Measurements from ENCODE around the gene APCDD1L.
"Not testable (repeated sequence)": the region's sequence is repeated elsewhere in the genome, so short reads cannot be mapped to it uniquely, and the experiment has no call there.

The APCDD1L gene

DNA sequence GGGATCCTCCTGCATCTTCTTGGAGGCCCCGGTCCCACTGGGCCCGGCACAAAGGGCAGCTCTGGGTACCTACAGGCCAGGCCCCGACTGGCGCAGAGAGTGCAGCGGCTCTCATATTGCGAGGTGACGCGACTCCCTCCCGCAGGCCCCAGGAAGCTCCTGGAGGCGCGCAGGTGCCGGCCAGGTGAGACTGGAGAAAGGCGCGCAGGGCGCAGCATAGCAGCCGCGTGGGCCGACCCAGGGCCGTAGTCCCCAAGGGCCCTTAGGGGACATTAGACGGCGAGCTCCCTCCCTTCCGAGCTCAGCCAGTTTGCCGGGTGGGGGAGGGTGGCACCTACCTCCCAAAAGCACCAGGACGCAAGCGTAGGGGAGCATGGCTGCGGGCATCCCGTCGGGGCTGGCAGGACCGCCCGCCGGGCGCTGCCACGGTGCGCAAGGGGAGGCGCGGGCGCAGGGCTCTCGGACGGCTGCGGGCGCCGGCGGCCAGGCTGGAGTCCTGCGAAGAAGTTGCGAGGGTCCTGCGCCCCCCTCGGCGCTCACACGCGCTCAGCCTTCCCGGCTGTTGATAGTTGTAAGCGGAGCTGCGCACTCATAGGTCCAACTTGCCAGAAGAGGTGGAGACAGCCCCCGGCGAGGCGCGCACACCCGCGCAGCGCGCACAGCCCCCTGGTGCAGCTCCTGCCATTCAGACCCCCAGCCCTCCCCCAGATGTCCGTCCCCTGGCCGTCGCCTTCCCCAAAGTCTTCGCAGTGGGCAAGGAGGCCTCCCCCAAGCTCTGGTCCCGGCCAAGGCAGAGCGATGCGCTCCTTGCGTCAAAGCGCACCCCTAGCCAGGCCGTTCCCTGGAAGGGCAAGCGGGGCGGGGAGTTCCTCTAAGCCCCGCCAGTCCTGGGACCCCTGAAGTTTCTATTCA lies 622 bp downstream of the APCDD1L start:
- Histone ChIP-seq H3K27ac (no peak overlapping the region), H3K4me1 (no peaks in the 10 kb centered on the region), H3K9me3 (no peaks in the 10 kb centered on the region), H3K4me3 (no peak overlapping the region), H3K9ac (no peak overlapping the region), H3K4me2 (no peak overlapping the region), H4K20me1 (no peaks in the 10 kb centered on the region), H3K27me3 (peaks cover 36% of the 10 kb centered on the region), H3K36me3 (no peaks in the 10 kb centered on the region)
- no peak for TF ChIP-seq Cebpa-rat (IDR thresholded peaks at IDR 0.05)

DNA sequence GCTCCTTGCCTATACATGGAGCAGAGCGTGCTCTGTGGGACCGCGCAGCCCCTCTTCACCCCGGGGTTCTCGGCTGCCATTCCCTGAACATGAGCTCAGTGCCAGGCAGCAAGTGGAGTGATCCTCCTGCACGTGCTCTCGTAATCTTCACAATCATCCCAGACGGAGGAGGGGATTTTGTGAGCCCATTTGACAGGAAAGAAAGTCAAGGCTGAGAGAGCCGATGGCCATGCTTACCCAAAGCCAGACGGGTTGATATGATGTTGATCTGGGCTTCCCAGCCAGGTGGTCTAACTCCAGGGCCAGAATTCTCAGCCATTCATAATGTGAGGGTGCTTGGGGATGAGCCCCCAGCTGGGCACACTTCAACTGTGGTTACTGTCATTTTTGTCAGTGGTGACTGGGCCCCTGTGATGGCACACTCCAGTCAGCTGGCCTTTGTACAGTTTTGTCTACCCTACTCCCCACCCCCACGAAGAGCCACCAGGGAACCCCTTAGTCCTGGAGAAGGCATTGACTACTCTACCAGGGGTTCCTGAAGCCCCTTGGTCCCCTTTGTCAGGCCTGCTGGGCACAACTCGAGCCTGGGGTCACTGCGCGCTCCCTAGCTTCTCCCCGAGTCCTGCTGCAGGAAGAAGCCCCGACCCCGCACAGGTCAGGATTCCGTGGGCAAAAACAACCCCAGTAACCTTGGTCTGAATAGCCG lies 1.5 kb downstream of the APCDD1L start:
- Histone ChIP-seq H3K36me3 (no peaks in the 10 kb centered on the region), H3K9me3 (no peaks in the 10 kb centered on the region), H3K27me3 (peaks cover 36% of the 10 kb centered on the region), H3K9ac (no peak overlapping the region), H3K4me1 (no peaks in the 10 kb centered on the region), H3K4me3 (no peak overlapping the region), H3K4me2 (no peak overlapping the region), H3K27ac (no peak overlapping the region), H4K20me1 (no peaks in the 10 kb centered on the region)
- no peak for TF ChIP-seq Cebpa-rat (IDR thresholded peaks at IDR 0.05)

DNA sequence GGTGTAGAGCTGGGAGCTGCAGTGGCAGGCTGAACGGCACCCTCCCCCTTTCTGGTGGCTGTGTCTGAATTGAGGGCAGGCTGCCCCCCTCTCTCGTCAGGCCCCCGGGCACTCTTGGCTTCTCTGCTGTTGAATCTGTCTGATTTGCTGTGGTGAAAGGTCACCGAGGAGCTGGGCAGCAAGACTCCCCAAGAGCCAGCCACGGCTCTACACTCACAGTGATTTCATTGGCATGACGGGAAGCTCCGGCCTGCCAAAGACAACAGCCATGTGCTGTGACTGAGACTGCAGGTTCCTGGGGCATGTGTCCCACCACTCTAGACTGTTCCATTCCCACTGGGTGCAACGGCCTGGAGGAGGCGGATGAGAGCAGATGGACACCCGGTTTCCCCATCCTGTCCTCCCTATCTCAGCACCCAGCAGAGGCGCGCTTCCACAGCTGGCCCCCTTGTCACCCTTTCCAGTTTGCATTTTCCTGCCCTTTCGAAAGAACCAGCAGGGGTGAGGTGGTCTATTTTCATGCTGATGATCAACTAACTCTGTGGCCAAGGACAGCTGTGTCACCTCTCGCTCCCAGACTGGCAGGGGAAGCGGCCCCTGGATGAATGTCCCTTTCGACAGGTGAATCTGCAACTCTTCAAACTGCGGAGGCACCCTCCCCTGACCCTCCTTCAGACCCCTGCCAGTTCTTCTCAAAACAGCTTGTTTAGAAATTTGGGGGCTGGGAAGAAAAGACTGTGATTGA lies 2.2 kb downstream of the APCDD1L start:
- Histone ChIP-seq H4K20me1 (no peaks in the 10 kb centered on the region), H3K27ac (no peak overlapping the region), H3K4me3 (no peak overlapping the region), H3K9me3 (no peaks in the 10 kb centered on the region), H3K4me2 (no peak overlapping the region), H3K9ac (no peak overlapping the region), H3K36me3 (no peaks in the 10 kb centered on the region), H3K27me3 (peaks cover 36% of the 10 kb centered on the region), H3K4me1 (peaks cover 2% of the 10 kb centered on the region; the same call in 1 of the 2 replicates)
- TF ChIP-seq Cebpa-rat (IDR thresholded peaks at IDR 0.05), result no peak

DNA sequence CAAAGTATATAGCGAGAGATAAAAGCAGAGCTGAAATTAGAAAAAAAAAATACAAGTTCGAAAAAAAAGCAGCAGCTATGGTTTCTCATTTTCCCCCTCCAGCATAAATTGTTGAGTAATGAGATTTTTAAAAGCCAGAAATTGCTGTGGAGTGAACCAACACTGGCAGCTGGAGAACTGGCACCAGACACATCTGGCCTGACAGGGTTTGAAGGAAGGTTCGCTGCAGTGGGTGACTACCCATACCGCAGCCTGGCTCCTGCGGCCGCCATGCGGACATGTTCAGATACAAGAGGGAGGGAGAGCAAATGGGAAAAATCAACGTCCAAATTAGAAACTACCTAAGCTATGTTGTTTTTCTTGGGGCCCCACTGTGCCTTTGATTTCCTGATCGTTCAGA lies 3.3 kb downstream of the APCDD1L start:
- H3K27me3 ChIP-seq, result peaks cover 36% of the 10 kb centered on the region
- no peaks in the 10 kb centered on the region for H4K20me1 ChIP-seq
- H3K4me2 ChIP-seq, result no peak overlapping the region
- H3K4me3 ChIP-seq, result no peak overlapping the region
- H3K9ac ChIP-seq, result no peak overlapping the region
- TF ChIP-seq Cebpa-rat (IDR thresholded peaks at IDR 0.05), result no peak
- peaks cover 6% of the 10 kb centered on the region for H3K9me3 ChIP-seq
- peaks cover 8% of the 10 kb centered on the region for H3K4me1 ChIP-seq
- no peaks in the 10 kb centered on the region for H3K36me3 ChIP-seq
- H3K27ac ChIP-seq, result no peak overlapping the region

DNA sequence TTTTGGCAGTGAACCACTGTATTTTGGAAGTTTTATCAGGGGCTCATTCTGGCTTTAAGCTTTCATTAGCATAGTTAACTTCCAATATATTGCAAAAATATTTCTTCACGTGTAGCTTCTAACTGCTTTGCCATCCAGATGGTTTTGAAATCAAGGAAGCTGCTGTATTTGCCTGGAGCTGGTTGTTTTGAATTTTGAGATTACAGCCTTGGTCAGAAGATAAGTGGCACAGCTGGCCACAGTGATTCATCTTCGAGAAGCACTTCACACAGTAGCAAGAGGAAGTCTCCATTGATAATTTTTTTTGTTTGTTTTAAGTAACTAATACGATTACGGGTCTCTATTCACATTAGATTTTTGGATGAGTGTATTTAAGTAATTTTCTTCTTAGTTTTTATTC lies 3.8 kb downstream of the APCDD1L start:
- Histone ChIP-seq H3K36me3 (no peaks in the 10 kb centered on the region), H3K9me3 (peaks cover 11% of the 10 kb centered on the region), H3K4me2 (no peak overlapping the region), H4K20me1 (no peaks in the 10 kb centered on the region), H3K4me3 (no peak overlapping the region), H3K9ac (no peak overlapping the region), H3K27me3 (peaks cover 36% of the 10 kb centered on the region), H3K4me1 (peaks cover 8% of the 10 kb centered on the region), H3K27ac (no peak overlapping the region)
- TF ChIP-seq Cebpa-rat (IDR thresholded peaks at IDR 0.05), result no peak

DNA sequence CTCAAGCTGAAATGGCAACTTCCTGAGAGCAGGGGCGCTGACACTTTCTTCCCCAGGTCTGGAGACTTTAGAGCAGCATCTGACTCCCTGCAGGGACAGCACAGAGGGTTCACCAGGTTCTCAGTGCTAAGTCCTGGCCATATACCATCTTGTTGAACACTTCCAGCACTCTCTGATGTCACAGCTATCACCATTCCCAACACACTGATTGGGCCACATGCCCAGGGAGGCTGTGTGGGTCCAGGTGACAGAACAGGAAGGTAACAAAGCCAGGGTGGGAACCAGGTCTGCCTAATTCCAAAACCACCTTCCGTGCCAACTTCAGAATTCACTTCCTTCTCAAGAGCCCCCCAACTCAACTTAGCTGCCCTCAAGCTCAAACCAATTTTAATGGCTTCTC lies 4.3 kb downstream of the APCDD1L start:
- Histone ChIP-seq H3K27ac (no peak overlapping the region), H3K9me3 (peaks cover 15% of the 10 kb centered on the region), H3K4me2 (no peak overlapping the region), H3K36me3 (no peaks in the 10 kb centered on the region), H3K27me3 (peaks cover 32% of the 10 kb centered on the region), H3K4me3 (no peak overlapping the region), H3K9ac (no peak overlapping the region), H4K20me1 (no peaks in the 10 kb centered on the region), H3K4me1 (peaks cover 8% of the 10 kb centered on the region)
- no peak for TF ChIP-seq Cebpa-rat (IDR thresholded peaks at IDR 0.05)

DNA sequence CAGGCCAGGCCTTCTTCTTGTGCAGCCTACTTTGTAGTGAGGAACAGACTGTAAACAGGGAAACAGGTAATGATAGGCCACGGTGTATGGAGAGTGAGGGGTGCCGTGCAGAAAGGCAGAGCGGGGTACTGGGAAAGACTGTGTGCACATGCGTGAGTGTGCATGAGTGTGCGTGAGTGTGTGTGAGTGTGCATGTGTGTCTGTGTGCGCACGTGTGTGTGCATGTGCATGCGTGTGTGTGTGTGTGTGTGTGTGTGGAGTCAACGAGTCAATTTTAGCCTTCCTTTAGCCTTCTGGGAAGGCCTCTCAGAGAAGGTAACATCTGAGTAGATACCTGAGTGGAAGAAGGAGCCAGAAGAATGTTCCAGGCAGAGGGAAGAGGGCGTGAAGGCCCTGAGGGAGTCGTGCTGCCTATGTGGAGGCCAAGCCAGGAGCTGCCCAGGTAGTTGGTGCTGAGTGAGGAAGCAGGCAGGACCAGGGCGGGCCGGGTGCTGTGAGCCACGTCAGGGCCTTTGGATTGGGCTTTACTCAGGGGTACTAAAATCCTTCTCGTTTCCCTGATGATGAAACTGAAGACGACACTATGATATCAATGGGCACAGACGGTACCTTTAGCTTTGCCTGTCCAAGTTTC lies 6.3 kb downstream of the APCDD1L start:
- H3K4me1 ChIP-seq, result peaks cover 8% of the 10 kb centered on the region
- no peak overlapping the region for H3K9ac ChIP-seq
- no peaks in the 10 kb centered on the region for H4K20me1 ChIP-seq
- H3K27me3 ChIP-seq, result peaks cover 11% of the 10 kb centered on the region
- no peak overlapping the region for H3K27ac ChIP-seq
- peaks cover 36% of the 10 kb centered on the region for H3K9me3 ChIP-seq
- H3K36me3 ChIP-seq, result no peaks in the 10 kb centered on the region
- H3K4me3 ChIP-seq, result no peak overlapping the region
- no peak for TF ChIP-seq Cebpa-rat (IDR thresholded peaks at IDR 0.05)
- H3K4me2 ChIP-seq, result no peak overlapping the region

DNA sequence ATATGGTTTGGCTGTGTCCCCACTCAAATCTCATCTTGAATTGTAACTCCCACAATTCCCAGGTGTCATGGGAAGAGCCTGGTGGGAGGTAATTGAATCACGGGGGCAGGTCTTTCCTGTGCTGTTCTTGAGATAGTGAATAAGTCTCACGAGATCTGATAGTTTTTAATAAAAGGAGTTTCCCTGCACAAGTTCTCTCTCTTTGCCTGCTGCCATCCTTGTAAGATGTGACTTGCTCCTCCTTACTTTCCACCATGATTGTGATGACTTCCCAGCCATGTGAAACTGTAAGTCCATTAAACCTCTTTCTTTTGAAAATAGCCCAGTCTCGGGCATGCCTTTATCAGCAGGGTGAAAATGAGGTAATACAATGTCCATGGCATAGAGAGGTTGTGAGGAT lies 8.2 kb downstream of the APCDD1L start:
- H3K9ac ChIP-seq, H4K20me1 ChIP-seq, H3K36me3 ChIP-seq, H3K4me1 ChIP-seq, H3K4me2 ChIP-seq, H3K27me3 ChIP-seq, H3K4me3 ChIP-seq, H3K27ac ChIP-seq: not testable (repeated sequence)
- peaks cover 45% of the 10 kb centered on the region for H3K9me3 ChIP-seq

DNA sequence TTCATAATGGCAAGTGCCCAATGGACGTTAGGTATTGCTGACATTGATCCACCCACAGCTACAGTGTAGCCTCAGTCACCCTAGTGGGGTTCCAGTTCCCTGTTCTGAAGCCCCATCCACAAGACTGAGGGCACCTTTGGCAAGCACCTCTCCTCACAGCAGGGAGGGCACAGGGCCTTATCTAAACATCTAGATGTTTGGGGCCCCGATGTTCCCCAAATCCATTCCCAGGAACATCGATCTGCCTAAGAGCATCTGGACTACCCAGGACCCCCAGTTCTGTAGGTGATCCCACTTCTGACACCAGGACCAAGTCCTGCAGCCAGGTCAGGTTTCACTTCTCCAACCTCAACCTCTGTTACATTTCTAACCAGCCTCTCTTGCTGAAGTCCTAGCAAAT lies 10.6 kb downstream of the APCDD1L start:
- Histone ChIP-seq H3K4me2 (no peak overlapping the region), H3K4me1 (peaks cover 8% of the 10 kb centered on the region), H3K36me3 (no peaks in the 10 kb centered on the region), H3K27ac (no peak overlapping the region), H3K9me3 (peaks cover 45% of the 10 kb centered on the region), H4K20me1 (no peaks in the 10 kb centered on the region), H3K27me3 (no peaks in the 10 kb centered on the region), H3K9ac (no peak overlapping the region), H3K4me3 (no peak overlapping the region)
- no peak for TF ChIP-seq Cebpa-rat (IDR thresholded peaks at IDR 0.05)
